ENCODE results near the gene IGSF21. TPM values are rescaled to one million over a fixed set of nuclear protein-coding genes. Genes with fewer than 3 reads are reported as not detected.

Gene IGSF21
- total RNA-seq, 1 donor from 2014 or later = 2.4 TPM

DNA sequence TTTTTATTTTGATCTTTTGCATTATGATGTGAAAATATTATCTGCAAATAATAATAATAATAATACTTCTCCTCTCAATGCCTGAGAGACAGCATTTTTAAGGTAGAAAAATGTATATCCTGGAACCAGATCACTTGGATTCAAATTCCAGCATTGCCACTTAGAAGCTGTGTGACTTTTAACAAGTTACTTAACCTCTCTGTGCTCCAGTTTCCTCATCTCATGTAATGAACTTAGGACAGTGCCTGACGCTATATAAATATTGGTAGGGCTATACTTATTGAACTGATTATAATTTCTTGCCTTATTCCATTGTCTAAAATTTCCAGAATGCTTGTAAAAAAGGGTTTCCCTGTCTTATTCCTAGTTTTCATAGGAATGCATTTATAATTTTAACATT, 137.2 kb downstream of the IGSF21 start:
- Histone ChIP-seq H3K27ac (no peak overlapping the region), H3K4me3 (no peak overlapping the region), H3K4me1 (no peaks in the 10 kb centered on the region), H3K36me3 (no peaks in the 10 kb centered on the region), H3K9me3 (no peaks in the 10 kb centered on the region), H3K27me3 (no peaks in the 10 kb centered on the region)
- DNase-seq (ENCODE audit: low spot score in 2 of 2) = no peak
- TF ChIP-seq, protein P1, sequence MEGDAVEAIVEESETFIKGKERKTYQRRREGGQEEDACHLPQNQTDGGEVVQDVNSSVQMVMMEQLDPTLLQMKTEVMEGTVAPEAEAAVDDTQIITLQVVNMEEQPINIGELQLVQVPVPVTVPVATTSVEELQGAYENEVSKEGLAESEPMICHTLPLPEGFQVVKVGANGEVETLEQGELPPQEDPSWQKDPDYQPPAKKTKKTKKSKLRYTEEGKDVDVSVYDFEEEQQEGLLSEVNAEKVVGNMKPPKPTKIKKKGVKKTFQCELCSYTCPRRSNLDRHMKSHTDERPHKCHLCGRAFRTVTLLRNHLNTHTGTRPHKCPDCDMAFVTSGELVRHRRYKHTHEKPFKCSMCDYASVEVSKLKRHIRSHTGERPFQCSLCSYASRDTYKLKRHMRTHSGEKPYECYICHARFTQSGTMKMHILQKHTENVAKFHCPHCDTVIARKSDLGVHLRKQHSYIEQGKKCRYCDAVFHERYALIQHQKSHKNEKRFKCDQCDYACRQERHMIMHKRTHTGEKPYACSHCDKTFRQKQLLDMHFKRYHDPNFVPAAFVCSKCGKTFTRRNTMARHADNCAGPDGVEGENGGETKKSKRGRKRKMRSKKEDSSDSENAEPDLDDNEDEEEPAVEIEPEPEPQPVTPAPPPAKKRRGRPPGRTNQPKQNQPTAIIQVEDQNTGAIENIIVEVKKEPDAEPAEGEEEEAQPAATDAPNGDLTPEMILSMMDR (IDR thresholded peaks at IDR 0.05) = no peak
- intact Hi-C loops (cut with DNase I) = no loop called here

DNA sequence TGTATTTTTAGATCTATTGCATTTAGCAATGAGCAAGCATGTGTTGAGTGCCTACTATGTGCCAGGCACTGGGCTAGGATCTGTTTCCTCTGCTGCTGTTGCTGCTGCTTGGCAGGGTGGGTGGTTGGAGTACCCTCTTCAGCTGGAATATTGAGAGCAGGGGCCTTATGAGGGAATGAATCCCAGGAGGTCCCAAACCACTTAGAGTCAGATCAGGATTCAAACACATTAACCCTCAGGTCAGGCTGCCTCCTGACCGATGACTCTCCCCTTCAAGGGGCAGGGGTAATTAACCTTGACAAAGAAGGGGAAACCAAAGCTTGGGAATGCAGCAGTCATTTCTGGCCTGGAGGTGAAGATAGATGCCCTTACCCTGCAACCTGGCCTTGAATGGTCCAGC, 138.0 kb downstream of the IGSF21 start:
- Histone ChIP-seq H3K27ac (no peak overlapping the region), H3K4me1 (no peaks in the 10 kb centered on the region), H3K36me3 (no peaks in the 10 kb centered on the region), H3K4me3 (no peak overlapping the region), H3K27me3 (no peaks in the 10 kb centered on the region), H3K9me3 (no peaks in the 10 kb centered on the region)
- TF ChIP-seq, protein P1 (IDR thresholded peaks at IDR 0.05) = no peak
- no peak for DNase-seq (ENCODE audit: low spot score in 2 of 2)
- intact Hi-C loops (cut with DNase I) = no loop called here

DNA sequence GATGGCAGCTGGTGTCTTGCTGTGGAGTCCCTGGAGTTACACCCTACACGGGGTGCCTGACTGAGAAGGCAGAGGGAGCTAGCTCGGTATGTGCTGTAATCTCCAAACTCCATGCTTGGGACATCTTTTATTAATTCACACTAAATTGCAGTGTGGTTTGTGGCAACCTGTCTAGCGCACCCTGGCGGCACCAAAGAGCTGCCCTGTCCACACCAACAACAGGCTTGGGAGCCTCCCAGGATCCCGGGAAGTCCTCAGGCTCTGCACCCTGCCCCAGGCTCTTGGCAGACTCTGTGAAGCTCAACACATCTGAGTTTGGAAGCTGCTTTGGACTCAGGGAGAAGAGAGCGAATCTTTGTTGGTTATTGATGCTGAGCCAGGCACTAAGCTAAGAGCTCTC, 138.9 kb downstream of the IGSF21 start:
- Histone ChIP-seq H3K4me3 (no peak overlapping the region), H3K36me3 (no peaks in the 10 kb centered on the region), H3K27me3 (no peaks in the 10 kb centered on the region), H3K27ac (no peak overlapping the region), H3K4me1 (no peaks in the 10 kb centered on the region), H3K9me3 (peaks cover 4 to 8% of the 10 kb centered on the region in 2 donors)
- no peak for DNase-seq (ENCODE audit: low spot score in 2 of 2)
- intact Hi-C loops (cut with DNase I) = no loop called here
- TF ChIP-seq, protein P1 (IDR thresholded peaks at IDR 0.05) = no peak

DNA sequence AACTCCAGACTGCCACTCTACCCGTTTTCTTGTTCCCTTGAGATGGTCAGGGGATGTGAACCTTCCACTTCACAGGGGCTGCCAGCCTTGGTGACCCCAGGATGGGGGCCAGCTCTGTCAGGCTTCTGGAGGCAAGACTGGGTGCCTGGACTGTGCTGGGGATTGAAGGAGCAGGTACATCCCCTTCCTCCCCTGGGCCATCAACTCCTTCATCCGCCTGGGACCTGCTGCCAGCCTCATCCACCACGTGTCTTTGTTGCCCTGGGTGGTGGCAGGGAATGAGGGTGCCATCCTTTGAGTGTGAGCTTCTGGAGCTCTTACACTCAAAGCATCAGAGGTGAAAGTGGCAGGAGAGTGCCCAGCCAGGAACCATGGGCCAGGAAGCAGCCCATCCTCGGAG, 139.6 kb downstream of the IGSF21 start:
- TF ChIP-seq, protein P1 (IDR thresholded peaks at IDR 0.05) = no peak
- H3K27ac ChIP-seq = no peak overlapping the region
- intact Hi-C loops (cut with DNase I) = no loop called here
- no peak overlapping the region for H3K4me3 ChIP-seq
- H3K27me3 ChIP-seq = no peaks in the 10 kb centered on the region
- no peaks in the 10 kb centered on the region for H3K36me3 ChIP-seq
- DNase-seq (ENCODE audit: low spot score in 2 of 2) = no peak
- H3K4me1 ChIP-seq = no peaks in the 10 kb centered on the region
- H3K9me3 ChIP-seq = peaks cover 5 to 9% of the 10 kb centered on the region in 2 donors

DNA sequence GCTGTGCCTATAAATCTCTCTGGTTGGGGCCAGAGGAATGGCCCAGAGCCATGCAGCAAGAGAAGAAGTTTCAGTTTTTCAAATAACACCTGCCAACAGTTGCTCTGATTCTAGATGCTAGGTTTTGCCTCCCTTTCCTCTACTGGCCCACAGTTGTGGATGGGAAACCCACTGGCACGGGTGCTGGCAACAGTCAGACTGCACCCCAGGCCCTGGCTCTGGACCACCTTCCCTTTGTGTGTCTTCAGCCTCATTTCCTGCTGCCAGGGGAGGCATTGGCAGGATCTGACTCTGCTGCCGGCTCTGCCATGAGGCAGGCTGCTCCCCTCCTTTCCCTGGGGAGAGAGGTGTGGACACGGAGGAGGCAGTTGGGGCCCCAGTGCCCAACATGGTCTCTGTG, 142.0 kb downstream of the IGSF21 start:
- DNase-seq (ENCODE audit: low spot score in 2 of 2) = no peak
- H3K4me1 ChIP-seq = no peaks in the 10 kb centered on the region
- intact Hi-C loops (cut with DNase I) = no loop called here
- no peaks in the 10 kb centered on the region for H3K27me3 ChIP-seq
- H3K36me3 ChIP-seq = no peaks in the 10 kb centered on the region
- no peak overlapping the region for H3K4me3 ChIP-seq
- H3K9me3 ChIP-seq = peaks cover 5 to 9% of the 10 kb centered on the region in 2 donors
- TF ChIP-seq, protein P1 (IDR thresholded peaks at IDR 0.05) = no peak
- H3K27ac ChIP-seq = no peak overlapping the region

DNA sequence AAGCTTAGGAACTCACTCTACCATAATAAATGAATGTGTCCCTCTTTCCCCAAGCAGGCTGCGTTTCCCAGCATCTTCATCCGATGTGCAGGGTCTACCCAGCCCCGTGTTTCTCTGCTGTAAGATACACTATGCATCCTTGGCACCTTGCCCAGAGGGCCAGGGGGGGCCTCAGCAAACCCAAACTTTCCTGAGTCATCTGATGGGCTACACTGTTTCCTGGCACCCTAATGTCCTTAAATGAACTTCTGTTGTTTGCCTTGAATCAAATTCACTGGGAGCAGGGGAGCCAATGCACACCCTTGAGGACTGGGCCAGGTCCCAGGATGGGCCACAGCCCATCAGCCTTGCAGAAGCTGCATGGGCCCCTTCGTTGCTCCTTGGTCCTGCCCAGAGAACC, 145.5 kb downstream of the IGSF21 start:
- Histone ChIP-seq H3K36me3 (no peaks in the 10 kb centered on the region), H3K27me3 (no peaks in the 10 kb centered on the region), H3K27ac (no peak overlapping the region), H3K4me1 (no peaks in the 10 kb centered on the region), H3K9me3 (peaks cover 5 to 9% of the 10 kb centered on the region in 2 donors), H3K4me3 (no peak overlapping the region)
- intact Hi-C loops (cut with DNase I) = no loop called here
- DNase-seq (ENCODE audit: low spot score in 2 of 2) = no peak
- TF ChIP-seq, protein P1 (IDR thresholded peaks at IDR 0.05) = no peak
